AG08396 (cell line): ENCODE data around the gene PODXL.

Experiments used
- DNase-seq: peaks from one replicate; pipeline ENCODE4 v3.0.0; 2012; ENCODE audit warnings: low spot score, mixed read lengths

Gene PODXL

GRCh38 chr7:131556053-131556908 is at the start of gene PODXL:
Gene PODXL (minus strand): TSS chr7:131556628. CDS start chr7:131556359, 269 bp downstream.
- DNase-seq: peak; percentile 90

- DNase-seq: no peak
These were observed 49.0 kb upstream of the PODXL start for GRCh38 chr7:131605280-131605878.

GRCh38 chr7:131604841-131605279 is 48.4 kb upstream of the PODXL start:
- DNase-seq: no peak

- no peak for DNase-seq
These were observed 47.5 kb upstream of the PODXL start for GRCh38 chr7:131603932-131604331.

- DNase-seq: no peak
These were observed 46.6 kb upstream of the PODXL start for GRCh38 chr7:131602994-131603372.

- DNase-seq: no peak
These were observed 46.0 kb upstream of the PODXL start for GRCh38 chr7:131602304-131602993.

- DNase-seq: peak; percentile 70
These were observed 43.9 kb upstream of the PODXL start for GRCh38 chr7:131600085-131600881.

GRCh38 chr7:131596785-131597184 is 40.4 kb upstream of the PODXL start:
- no peak for DNase-seq

- no peak for DNase-seq
These were observed 39.3 kb upstream of the PODXL start for GRCh38 chr7:131595699-131596098.

- DNase-seq: no peak
These were observed 35.4 kb upstream of the PODXL start for GRCh38 chr7:131591687-131592319.

GRCh38 chr7:131587315-131587923 is 31.0 kb upstream of the PODXL start:
- DNase-seq: no peak

GRCh38 chr7:131586759-131587158 is 30.3 kb upstream of the PODXL start:
- DNase-seq: no peak

GRCh38 chr7:131586259-131586658 is 29.8 kb upstream of the PODXL start:
- no peak for DNase-seq

GRCh38 chr7:131583430-131583829 is 27.0 kb upstream of the PODXL start:
- DNase-seq: no peak

GRCh38 chr7:131581241-131582051 is 25.0 kb upstream of the PODXL start:
- no peak for DNase-seq

GRCh38 chr7:131578602-131579001 is 22.2 kb upstream of the PODXL start:
- DNase-seq: no peak

- no peak for DNase-seq
These were observed 18.3 kb upstream of the PODXL start for GRCh38 chr7:131574741-131575140.

GRCh38 chr7:131570401-131570800 is 14.0 kb upstream of the PODXL start:
- DNase-seq: no peak

GRCh38 chr7:131568970-131569369 is 12.5 kb upstream of the PODXL start:
- DNase-seq: no peak

GRCh38 chr7:131568510-131568909 is 12.1 kb upstream of the PODXL start:
- DNase-seq: no peak
